Esophagus muscularis mucosa (tissue), 4 donors: ENCODE data around the gene LRRN2. TPM values are rescaled to one million over a fixed set of nuclear protein-coding genes. Genes with fewer than 3 reads are reported as not detected.
A peak's percentile ranks its signal among the peaks of the same experiment; 100 is the strongest.

ENCODE experiments used
- DNase-seq: peaks from one replicate; pipeline ENCODE4 v3.0.0-alpha.2; 2017; ENCODE audit errors: extremely low spot score
- H3K27ac ChIP-seq, 4 donors: fragments of 200-600 bp; sonication (generic); replicated peaks in 1 of 4; 1 replicate in 3 of 4; 2 replicates in 1 of 4; pipeline ENCODE4 v1.5.1; 2016 to 2019; ENCODE audit warnings: mild to moderate bottlenecking in 1 of 4
- H3K27me3 ChIP-seq, 4 donors: fragments of 200-600 bp; sonication (generic); one replicate each; pipeline versions ENCODE4 v1.5.1 to v1.6.0; 2016 to 2019
- H3K36me3 ChIP-seq, 4 donors: fragments of 200-600 bp; sonication (generic); one replicate each; pipeline ENCODE4 v1.5.1; 2016 to 2019
- H3K4me1 ChIP-seq, 4 donors: fragments of 200-600 bp; sonication (generic); one replicate each; pipeline ENCODE4 v1.5.1; 2016 to 2019
- H3K4me3 ChIP-seq, 4 donors: fragments of 200-600 bp; sonication (generic); 1 replicate in 2 of 4; 2 replicates in 2 of 4; pipeline ENCODE4 v1.5.1; 2016 to 2019; ENCODE audit warnings: mild to moderate bottlenecking in 4 of 4, moderate library complexity in 1 of 4
- H3K9me3 ChIP-seq, 4 donors: fragments of 200-600 bp; sonication (generic); 1 replicate in 3 of 4; 2 replicates in 1 of 4; pipeline ENCODE4 v1.5.1; 2016 to 2019
- EP300 ChIP-seq: sonication (generic); formaldehyde crosslinking; IDR thresholded peaks from one replicate; pipeline ENCODE4 v1.6.1; 2017; ENCODE audit warnings: antibody characterized with exemption
- POLR2A ChIP-seq: fragments of 450-650 bp; IDR thresholded peaks from one replicate; pipeline ENCODE4 v1.6.1; 2017; ENCODE audit warnings: antibody characterized with exemption, moderate library complexity, mild to moderate bottlenecking, low read depth
- POLR2AphosphoS5 ChIP-seq, 2 donors: sonication (generic); formaldehyde crosslinking; IDR thresholded peaks; one replicate each; pipeline ENCODE4 v1.6.1; 2017; ENCODE audit warnings: antibody characterized with exemption in 2 of 2
- WGBS: methylation state at CpG from one replicate; pipeline ENCODE4 v1.1.5; 2018; 5-methylcytosine and 5-hydroxymethylcytosine counted together
- intact Hi-C: fragments of 100-400 bp; cut with DNase I; formaldehyde crosslinking; loops from one replicate; pipeline ENCODE4 v1.15.1; 2023
- total RNA-seq, 4 donors: library from RNA; depleted of rRNA; stranded (reverse); fragments of >200 nt; gene quantifications; one replicate each; pipeline versions ENCODE4 v1.1.0 to v1.2.1, GENCODE V29; 2016
- TF ChIP-seq, protein P1 (sequence below), 3 experiments: fragments of 200-600 bp in 2 of 3; fragments of 450-650 bp in 1 of 3; sonication (generic) in 2 of 3; IDR thresholded peaks; one replicate each; pipeline ENCODE4 v1.5.1; 2017 to 2019; ENCODE audit warnings: antibody characterized with exemption in 3 of 3, mild to moderate bottlenecking in 2 of 3, moderate library complexity in 1 of 3

The LRRN2 gene
- total RNA-seq, 4 donors from 2014 or later, result 3.6 to 15.2 (median 5.0) TPM

DNA sequence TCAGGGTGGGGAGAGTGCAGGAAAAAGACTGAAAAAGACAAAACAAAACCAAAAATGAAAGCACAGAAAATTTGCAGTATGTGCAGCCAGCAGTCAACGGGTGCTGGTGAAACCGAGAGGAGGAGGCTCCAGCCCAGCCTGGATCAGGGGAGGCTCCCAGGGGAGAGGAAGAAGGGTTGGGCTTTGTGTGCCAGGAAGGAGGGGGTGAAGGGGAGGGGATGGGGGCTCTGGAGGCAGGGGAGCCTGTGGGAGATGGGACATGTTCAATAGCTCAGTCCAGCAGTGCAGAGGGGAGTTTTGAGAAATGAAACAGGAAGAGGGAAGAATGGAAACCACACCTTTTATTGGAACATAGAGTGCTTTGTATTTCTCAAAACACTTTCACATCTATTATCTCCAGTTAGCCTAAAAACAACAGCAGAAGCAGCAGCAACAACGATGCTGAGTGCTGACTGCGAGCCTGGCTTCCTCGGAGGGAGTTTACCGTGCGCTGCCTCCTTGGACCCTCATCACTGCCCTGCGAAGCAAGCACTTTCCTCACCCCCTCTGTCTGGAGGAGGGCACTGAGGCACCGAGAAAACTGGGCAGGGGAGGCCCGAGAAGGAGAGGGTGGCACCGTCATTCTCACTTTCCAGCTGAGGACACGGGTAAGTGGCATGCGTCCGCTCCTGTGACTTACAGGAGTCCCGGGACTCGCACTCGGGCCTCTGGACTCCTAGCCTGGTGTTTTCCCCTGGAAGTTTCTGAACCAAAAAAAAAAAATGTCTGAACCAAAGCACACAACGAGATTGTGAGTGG lies 106.5 kb downstream of the LRRN2 start:
- DNase-seq, result no peak
- peak overlapping the region; percentile 32 to 52 (median 39) for H3K4me3 ChIP-seq
- no peaks in the 10 kb centered on the region for H3K27me3 ChIP-seq
- peaks cover 0 to 5% (median 0%) of the 10 kb centered on the region in 4 donors for H3K36me3 ChIP-seq
- no peaks in the 10 kb centered on the region for H3K9me3 ChIP-seq
- WGBS, result 68% methylated on average over 18 of the region's 18 CpGs
- TF ChIP-seq, protein P1, sequence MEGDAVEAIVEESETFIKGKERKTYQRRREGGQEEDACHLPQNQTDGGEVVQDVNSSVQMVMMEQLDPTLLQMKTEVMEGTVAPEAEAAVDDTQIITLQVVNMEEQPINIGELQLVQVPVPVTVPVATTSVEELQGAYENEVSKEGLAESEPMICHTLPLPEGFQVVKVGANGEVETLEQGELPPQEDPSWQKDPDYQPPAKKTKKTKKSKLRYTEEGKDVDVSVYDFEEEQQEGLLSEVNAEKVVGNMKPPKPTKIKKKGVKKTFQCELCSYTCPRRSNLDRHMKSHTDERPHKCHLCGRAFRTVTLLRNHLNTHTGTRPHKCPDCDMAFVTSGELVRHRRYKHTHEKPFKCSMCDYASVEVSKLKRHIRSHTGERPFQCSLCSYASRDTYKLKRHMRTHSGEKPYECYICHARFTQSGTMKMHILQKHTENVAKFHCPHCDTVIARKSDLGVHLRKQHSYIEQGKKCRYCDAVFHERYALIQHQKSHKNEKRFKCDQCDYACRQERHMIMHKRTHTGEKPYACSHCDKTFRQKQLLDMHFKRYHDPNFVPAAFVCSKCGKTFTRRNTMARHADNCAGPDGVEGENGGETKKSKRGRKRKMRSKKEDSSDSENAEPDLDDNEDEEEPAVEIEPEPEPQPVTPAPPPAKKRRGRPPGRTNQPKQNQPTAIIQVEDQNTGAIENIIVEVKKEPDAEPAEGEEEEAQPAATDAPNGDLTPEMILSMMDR (IDR thresholded peaks at IDR 0.05), result no peak
- TF ChIP-seq POLR2AphosphoS5 (IDR thresholded peaks at IDR 0.05) (no peak), POLR2A (no peak), EP300 (no peak)
- H3K4me1 ChIP-seq, result peaks cover 5 to 25% (median 17%) of the 10 kb centered on the region in 4 donors
- H3K27ac ChIP-seq, result peak overlapping the region in 3 of 4 donors; percentile 1 to 55 (median 40)
- intact Hi-C loops, result loop anchor here (10.0 kb wide), 1 partner anchor 96 kb away; no protein-coding TSS in a partner anchor

DNA sequence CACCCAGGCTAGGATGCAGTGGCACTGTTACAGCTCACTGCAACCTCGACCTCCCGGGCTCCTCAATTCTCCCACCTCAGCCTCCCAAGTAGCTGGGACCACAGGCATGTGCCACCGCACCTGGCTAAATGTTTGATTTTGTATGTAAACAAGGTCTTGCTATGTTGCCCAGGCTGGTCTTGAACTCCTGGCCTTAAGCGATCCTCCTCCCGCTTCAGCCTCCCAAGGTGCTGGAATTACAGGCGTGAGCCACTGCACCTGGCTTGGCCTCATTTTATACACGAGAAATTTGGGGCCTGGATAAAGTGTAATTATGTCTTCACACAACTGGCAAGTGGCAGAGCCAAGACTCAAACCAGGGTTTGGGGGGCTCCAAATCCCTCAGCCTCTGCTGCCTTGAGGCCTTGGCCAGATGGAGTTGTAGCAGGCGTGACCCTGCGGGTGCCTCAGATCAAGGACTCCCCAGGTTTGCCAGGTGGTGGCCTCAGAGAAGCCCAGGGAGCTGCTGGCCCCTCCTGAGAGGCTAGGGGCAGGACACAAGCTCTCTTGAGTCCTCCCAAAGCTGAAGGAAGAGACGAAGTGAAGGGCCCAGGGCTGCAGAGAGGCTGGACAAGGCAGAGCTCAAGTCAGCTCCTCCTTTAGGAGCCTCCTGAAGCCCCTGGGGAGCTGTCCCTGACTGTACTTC lies 107.6 kb downstream of the LRRN2 start:
- no peaks in the 10 kb centered on the region for H3K9me3 ChIP-seq
- H3K4me3 ChIP-seq, result no peak overlapping the region
- intact Hi-C loops, result loop anchor here (10.0 kb wide), 1 partner anchor 97 kb away; no protein-coding TSS in a partner anchor
- H3K4me1 ChIP-seq, result peaks cover 6 to 31% (median 22%) of the 10 kb centered on the region in 4 donors
- TF ChIP-seq, protein P1 (IDR thresholded peaks at IDR 0.05), result no peak
- TF ChIP-seq EP300 (no peak), POLR2A (no peak), POLR2AphosphoS5 (IDR thresholded peaks at IDR 0.05) (no peak)
- WGBS, result 97% methylated on average over 10 of the region's 10 CpGs
- no peaks in the 10 kb centered on the region for H3K27me3 ChIP-seq
- no peak for DNase-seq
- H3K36me3 ChIP-seq, result peaks cover 0 to 5% (median 1%) of the 10 kb centered on the region in 4 donors
- no peak overlapping the region for H3K27ac ChIP-seq

- H3K4me3 ChIP-seq, result no peak overlapping the region
- H3K27me3 ChIP-seq, result no peaks in the 10 kb centered on the region
- no peaks in the 10 kb centered on the region for H3K9me3 ChIP-seq
- peaks cover 6 to 31% (median 22%) of the 10 kb centered on the region in 4 donors for H3K4me1 ChIP-seq
- H3K36me3 ChIP-seq, result peaks cover 0 to 10% (median 3%) of the 10 kb centered on the region in 4 donors
- intact Hi-C loops, result loop anchor here (10.0 kb wide), 1 partner anchor 98 kb away; no protein-coding TSS in a partner anchor
- H3K27ac ChIP-seq, result no peak overlapping the region
- no peak for TF ChIP-seq EP300
- no peak for TF ChIP-seq POLR2A
- TF ChIP-seq POLR2AphosphoS5 (IDR thresholded peaks at IDR 0.05), result no peak
- TF ChIP-seq, protein P1 (IDR thresholded peaks at IDR 0.05), result no peak
- WGBS, result 93% methylated on average over 8 of the region's 8 CpGs
- DNase-seq, result no peak
Measured at GRCh38 chr1:204576422-204576821, 109.1 kb downstream of the LRRN2 start.

DNA sequence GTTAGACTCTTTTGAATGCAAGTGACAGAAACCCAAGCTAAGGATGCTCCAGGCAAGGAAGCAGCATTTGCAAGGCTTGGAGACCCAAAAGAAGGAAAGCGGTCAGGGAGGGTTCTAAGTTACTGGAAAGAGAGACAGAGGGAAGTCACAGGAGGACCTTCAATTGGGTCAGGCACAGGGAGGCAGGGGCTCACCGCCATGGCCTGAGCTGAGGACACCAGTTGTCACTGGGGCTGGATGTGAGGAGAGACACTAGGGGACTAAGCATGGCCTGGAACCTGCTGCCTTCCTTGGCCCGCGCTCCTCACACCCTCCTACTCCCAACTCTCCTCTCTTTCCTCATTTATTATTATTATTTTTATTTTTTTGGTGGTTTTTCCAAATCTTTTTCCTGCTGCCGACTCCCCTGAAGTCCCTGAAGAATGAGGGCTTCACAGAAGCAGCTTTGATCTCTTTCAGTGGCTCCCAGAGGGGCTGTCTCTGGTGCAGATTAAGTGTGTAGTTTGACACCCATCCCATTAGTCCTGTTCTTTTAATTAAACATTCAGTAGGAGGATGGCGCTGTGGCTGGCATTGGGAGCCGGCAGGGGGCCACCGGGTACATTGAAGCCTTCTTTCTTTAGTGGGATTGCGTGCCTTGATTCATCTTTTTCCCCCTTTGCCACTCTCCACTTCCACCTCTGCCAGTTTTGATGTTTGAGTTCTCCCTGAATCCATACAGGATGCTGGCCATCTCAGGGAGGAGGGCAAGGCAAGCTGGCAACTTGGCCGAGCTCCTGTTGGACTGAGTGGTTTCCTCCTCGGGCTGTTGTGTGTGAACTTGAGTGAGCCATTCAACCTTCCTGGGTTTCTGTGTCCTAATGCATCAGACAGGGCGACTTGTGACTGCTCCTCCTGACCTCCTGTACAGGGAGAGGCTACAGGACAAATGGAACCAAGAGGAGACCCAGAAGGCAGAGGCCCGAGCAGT lies 110.0 kb downstream of the LRRN2 start:
- Histone ChIP-seq H3K4me1 (peaks cover 6 to 31% (median 22%) of the 10 kb centered on the region in 4 donors), H3K27me3 (no peaks in the 10 kb centered on the region), H3K4me3 (no peak overlapping the region), H3K36me3 (peaks cover 0 to 16% (median 3%) of the 10 kb centered on the region in 4 donors), H3K27ac (no peak overlapping the region), H3K9me3 (no peaks in the 10 kb centered on the region)
- DNase-seq, result no peak
- TF ChIP-seq POLR2A (no peak), POLR2AphosphoS5 (IDR thresholded peaks at IDR 0.05) (no peak), EP300 (no peak)
- TF ChIP-seq, protein P1 (IDR thresholded peaks at IDR 0.05), result no peak
- WGBS, result 85% methylated on average over 12 of the region's 13 CpGs
- intact Hi-C loops, result loop anchor here (10.0 kb wide), 1 partner anchor 99 kb away; no protein-coding TSS in a partner anchor
